Esophagus squamous epithelium (tissue), 4 donors: Measurements from ENCODE around the gene PGAP3.

Experiments used
- POLR2A ChIP-seq, 4 donors: fragments of 450-650 bp; IDR thresholded peaks; one replicate each; pipeline ENCODE4 v1.6.1; 2017; ENCODE audit warnings: antibody characterized with exemption in 4 of 4, mild to moderate bottlenecking in 4 of 4, moderate library complexity in 3 of 4
- TF ChIP-seq, protein P1 (sequence below), 6 experiments: fragments of 450-650 bp in 4 of 6; fragments of 200-600 bp in 2 of 6; sonication (generic) in 2 of 6; IDR thresholded peaks; one replicate each; pipeline ENCODE4 v1.5.1; 2016 to 2019; ENCODE audit warnings: antibody characterized with exemption in 6 of 6, mild to moderate bottlenecking in 4 of 6, moderate library complexity in 4 of 6

- TF ChIP-seq POLR2A (IDR thresholded peaks at IDR 0.05): no peak
- TF ChIP-seq, protein P1, sequence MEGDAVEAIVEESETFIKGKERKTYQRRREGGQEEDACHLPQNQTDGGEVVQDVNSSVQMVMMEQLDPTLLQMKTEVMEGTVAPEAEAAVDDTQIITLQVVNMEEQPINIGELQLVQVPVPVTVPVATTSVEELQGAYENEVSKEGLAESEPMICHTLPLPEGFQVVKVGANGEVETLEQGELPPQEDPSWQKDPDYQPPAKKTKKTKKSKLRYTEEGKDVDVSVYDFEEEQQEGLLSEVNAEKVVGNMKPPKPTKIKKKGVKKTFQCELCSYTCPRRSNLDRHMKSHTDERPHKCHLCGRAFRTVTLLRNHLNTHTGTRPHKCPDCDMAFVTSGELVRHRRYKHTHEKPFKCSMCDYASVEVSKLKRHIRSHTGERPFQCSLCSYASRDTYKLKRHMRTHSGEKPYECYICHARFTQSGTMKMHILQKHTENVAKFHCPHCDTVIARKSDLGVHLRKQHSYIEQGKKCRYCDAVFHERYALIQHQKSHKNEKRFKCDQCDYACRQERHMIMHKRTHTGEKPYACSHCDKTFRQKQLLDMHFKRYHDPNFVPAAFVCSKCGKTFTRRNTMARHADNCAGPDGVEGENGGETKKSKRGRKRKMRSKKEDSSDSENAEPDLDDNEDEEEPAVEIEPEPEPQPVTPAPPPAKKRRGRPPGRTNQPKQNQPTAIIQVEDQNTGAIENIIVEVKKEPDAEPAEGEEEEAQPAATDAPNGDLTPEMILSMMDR (IDR thresholded peaks at IDR 0.05): no peak
These were observed 13.0 kb downstream of the PGAP3 start for GRCh38 chr17:39674702-39675389.
